Sigmoid colon (tissue), 7 donors: Measurements from ENCODE around the gene TOM1L2. TPM values are rescaled to one million over a fixed set of nuclear protein-coding genes. Genes with fewer than 3 reads are reported as not detected.

Experiments used
- DNase-seq: peaks from one replicate; pipeline ENCODE4 v3.0.0-alpha.2; 2019
- H3K27ac ChIP-seq, 4 donors: fragments of 200-600 bp; sonication (generic); one replicate each; pipeline ENCODE4 v1.5.1; 2016 to 2019; ENCODE audit warnings: mild to moderate bottlenecking in 1 of 4
- H3K27me3 ChIP-seq, 3 donors: fragments of 200-600 bp; sonication (generic); one replicate each; pipeline ENCODE4 v1.5.1; 2019; ENCODE audit warnings: mild to moderate bottlenecking in 1 of 3
- H3K36me3 ChIP-seq, 4 donors: fragments of 200-600 bp; sonication (generic); one replicate each; pipeline ENCODE4 v1.5.1; 2016 to 2019
- H3K4me1 ChIP-seq, 4 donors: fragments of 200-600 bp; sonication (generic); one replicate each; pipeline ENCODE4 v1.5.1; 2017 to 2019
- H3K4me3 ChIP-seq, 4 donors: fragments of 200-600 bp; sonication (generic); one replicate each; pipeline ENCODE4 v1.5.1; 2017 to 2019; ENCODE audit warnings: mild to moderate bottlenecking in 2 of 4, moderate library complexity in 1 of 4
- H3K9me3 ChIP-seq, 4 donors: fragments of 200-600 bp in 3 of 4; sonication (generic) in 3 of 4; one replicate each; pipeline versions ENCODE4 v1.5.1 to v1.6.1; 2013 to 2019
- CTCF ChIP-seq, 4 experiments: fragments of 450-650 bp in 3 of 4; fragments of 200-600 bp in 1 of 4; IDR thresholded peaks; one replicate each; pipeline ENCODE4 v1.5.1; 2016 to 2019; ENCODE audit warnings: antibody characterized with exemption in 4 of 4, mild to moderate bottlenecking in 3 of 4, moderate library complexity in 2 of 4
- EP300 ChIP-seq, 4 donors: sonication (generic); formaldehyde crosslinking; IDR thresholded peaks; one replicate each; pipeline ENCODE4 v1.6.1; 2017; ENCODE audit warnings: antibody characterized with exemption in 4 of 4
- POLR2A ChIP-seq, 2 donors: fragments of 450-650 bp; IDR thresholded peaks; one replicate each; pipeline ENCODE4 v1.6.1; 2016; ENCODE audit warnings: antibody characterized with exemption in 2 of 2, mild to moderate bottlenecking in 2 of 2, moderate library complexity in 2 of 2
- POLR2AphosphoS5 ChIP-seq, 4 donors: sonication (generic); formaldehyde crosslinking; IDR thresholded peaks; one replicate each; pipeline ENCODE4 v1.6.1; 2017; ENCODE audit warnings: antibody characterized with exemption in 4 of 4
- WGBS, 2 donors: extraction: QIAGEN DNeasy Blood & Tissue Kit; methylation state at CpG; one replicate each; pipeline ENCODE4 v1.1.7; 2013; 5-methylcytosine and 5-hydroxymethylcytosine counted together
- intact Hi-C: fragments of 100-400 bp; cut with DNase I; formaldehyde crosslinking; loops from one replicate; pipeline ENCODE4 v1.15.1; 2023
- polyA plus RNA-seq, 3 donors: library from polyadenylated mRNA; stranded (reverse); fragments of 200-250 nt; gene quantifications; one replicate each; pipeline ENCODE4 v1.2.3, GENCODE V29; 2013
- total RNA-seq, 4 donors: library from RNA; depleted of rRNA; stranded (reverse); fragments of >200 nt; gene quantifications; one replicate each; pipeline ENCODE4 v1.1.0, GENCODE V29; 2016
- donor health status: healthy with polysubstance abuse.
- donor health status: Bipolar disorder and iron deficiency.
- donor health status: healthy.

The TOM1L2 gene
- total and polyA plus RNA-seq, 7 donors = 13.8 to 215 (median 43.3) TPM

- WGBS, 2 donors = 1 to 4% methylated on average over 33 of the region's 33 CpGs
Observed at GRCh38 chr17:17971431-17972125, 622 bp downstream of the TOM1L2 start.

GRCh38 chr17:17970699-17971430 is 1.3 kb downstream of the TOM1L2 start:
- Histone ChIP-seq H3K9me3 (no peaks in the 10 kb centered on the region), H3K4me3 (peak overlapping the region; percentile 75 to 98 (median 84)), H3K27ac (peak overlapping the region; percentile 89 to 95 (median 94)), H3K27me3 (no peaks in the 10 kb centered on the region), H3K36me3 (no peaks in the 10 kb centered on the region), H3K4me1 (peaks cover 0 to 48% (median 38%) of the 10 kb centered on the region in 4 donors)
- no peak for TF ChIP-seq POLR2A (IDR thresholded peaks at IDR 0.05)
- no peak for TF ChIP-seq EP300 (IDR thresholded peaks at IDR 0.05)
- no peak for TF ChIP-seq CTCF (IDR thresholded peaks at IDR 0.05)
- no peak for TF ChIP-seq POLR2AphosphoS5 (IDR thresholded peaks at IDR 0.05)
- 8 to 49% methylated on average over 1 of the region's 1 CpG for WGBS, 2 donors
- intact Hi-C loops = loop anchor here (2.0 to 5.0 kb wide), 5 partner anchors 48 to 289 kb away; partner anchors contain the start of genes ATPAF2, GID4 and RAI1
- no peak for DNase-seq

More at GRCh38 chr17:17971431-17972125, 622 bp downstream of the TOM1L2 start:
- Histone ChIP-seq H3K27ac (peak overlapping the region; percentile 89 to 95 (median 94)), H3K36me3 (no peaks in the 10 kb centered on the region), H3K4me3 (peak overlapping the region; percentile 75 to 98 (median 84)), H3K4me1 (peaks cover 0 to 42% (median 34%) of the 10 kb centered on the region in 4 donors), H3K9me3 (no peaks in the 10 kb centered on the region), H3K27me3 (no peaks in the 10 kb centered on the region)
- intact Hi-C loops = loop anchor here (2.0 to 5.0 kb wide), 5 partner anchors 49 to 289 kb away; partner anchors contain the start of genes ATPAF2, GID4 and RAI1
- TF ChIP-seq CTCF (IDR thresholded peaks at IDR 0.05) (no peak), POLR2AphosphoS5 (IDR thresholded peaks at IDR 0.05) (no peak), EP300 (IDR thresholded peaks at IDR 0.05) (no peak), POLR2A (IDR thresholded peaks at IDR 0.05) (no peak)
- peak; percentile 74 for DNase-seq

- no peaks in the 10 kb centered on the region for H3K9me3 ChIP-seq
- no peaks in the 10 kb centered on the region for H3K27me3 ChIP-seq
- TF ChIP-seq POLR2A (IDR thresholded peaks at IDR 0.05) = no peak
- TF ChIP-seq CTCF (IDR thresholded peaks at IDR 0.05) = no peak
- no peak for TF ChIP-seq EP300 (IDR thresholded peaks at IDR 0.05)
- no peak for TF ChIP-seq POLR2AphosphoS5 (IDR thresholded peaks at IDR 0.05)
- DNase-seq = no peak
- intact Hi-C loops = no loop called here
- 81 to 83% methylated on average over 3 of the region's 3 CpGs for WGBS, 2 donors
- no peak overlapping the region for H3K4me3 ChIP-seq
- H3K4me1 ChIP-seq = peaks cover 0 to 56% (median 37%) of the 10 kb centered on the region in 4 donors
- peak overlapping the region in 1 of 4 donors; percentile 3 for H3K27ac ChIP-seq
- H3K36me3 ChIP-seq = no peaks in the 10 kb centered on the region
Observed at GRCh38 chr17:17966399-17966798, 5.8 kb downstream of the TOM1L2 start.

GRCh38 chr17:17965152-17965721 is 7.0 kb downstream of the TOM1L2 start:
- TF ChIP-seq EP300 (IDR thresholded peaks at IDR 0.05) (no peak), POLR2AphosphoS5 (IDR thresholded peaks at IDR 0.05) (no peak), CTCF (IDR thresholded peaks at IDR 0.05) (no peak), POLR2A (IDR thresholded peaks at IDR 0.05) (no peak)
- no peak for DNase-seq
- 87 to 88% methylated on average over 2 of the region's 2 CpGs for WGBS, 2 donors
- H3K4me3 ChIP-seq = no peak overlapping the region
- no peaks in the 10 kb centered on the region for H3K36me3 ChIP-seq
- no peaks in the 10 kb centered on the region for H3K9me3 ChIP-seq
- peaks cover 0 to 52% (median 30%) of the 10 kb centered on the region in 4 donors for H3K4me1 ChIP-seq
- H3K27ac ChIP-seq = no peak overlapping the region
- H3K27me3 ChIP-seq = no peaks in the 10 kb centered on the region
- intact Hi-C loops = no loop called here
